HepG2 (cell line): ENCODE data around the gene SLC25A22. TPM values are rescaled to one million over a fixed set of nuclear protein-coding genes. Genes with fewer than 3 reads are reported as not detected.

Experiments
- BRD4 ChIP-seq: sonication (generic); formaldehyde crosslinking; IDR thresholded peaks from 2 replicates; pipeline ENCODE4 v1.4.0; 2020; ENCODE audit warnings: missing genetic modification reagents
- CBFB ChIP-seq: sonication (generic); formaldehyde crosslinking; IDR thresholded peaks from 2 replicates; pipeline ENCODE4 v1.4.0; 2020; ENCODE audit warnings: missing genetic modification reagents
- ETV6 ChIP-seq: sonication (generic); formaldehyde crosslinking; conservative IDR thresholded peaks from 2 replicates; pipeline ENCODE4 v1.4.0; 2020; ENCODE audit warnings: missing genetic modification reagents
- KDM5B ChIP-seq: sonication (generic); formaldehyde crosslinking; IDR thresholded peaks from 2 replicates; pipeline ENCODE4 v1.4.0; 2020; ENCODE audit warnings: missing genetic modification reagents, mild to moderate bottlenecking, borderline replicate concordance
- RBFOX2 ChIP-seq: fragments of 200-400 bp; formaldehyde crosslinking; IDR thresholded peaks from 2 replicates; pipeline ENCODE4 v1.6.1; 2017; ENCODE audit warnings: low read depth, mild to moderate bottlenecking, low read length
- SIN3A ChIP-seq: IDR thresholded peaks from 2 replicates; pipeline ENCODE4 v1.6.1; 2011; ENCODE audit warnings: low read depth, mild to moderate bottlenecking, control low read depth, low read length, borderline replicate concordance
- SMAD3 ChIP-seq: sonication (generic); formaldehyde crosslinking; IDR thresholded peaks from 2 replicates; pipeline ENCODE4 v1.4.0; 2020; ENCODE audit warnings: missing genetic modification reagents
- TBX3 ChIP-seq: fragments of 450-650 bp; IDR thresholded peaks from 2 replicates; pipeline ENCODE4 v1.6.1; 2017; ENCODE audit warnings: antibody characterized with exemption, mild to moderate bottlenecking, inconsistent platforms, borderline replicate concordance
- TCF12 ChIP-seq, 2 experiments: fragments of 450-650 bp in 1 of 2; sonication (generic) in 1 of 2; formaldehyde crosslinking in 1 of 2; IDR thresholded peaks; 2 replicates each; pipeline versions ENCODE4 v1.6.1 to v1.8.0; 2017 to 2022; ENCODE audit warnings: antibody characterized with exemption in 1 of 2, mild to moderate bottlenecking in 1 of 2, missing genetic modification reagents in 1 of 2, moderate library complexity in 1 of 2
- ZMAT3 ChIP-seq: sonication (generic); formaldehyde crosslinking; conservative IDR thresholded peaks from 2 replicates; pipeline ENCODE4 v1.7.0; 2021; ENCODE audit warnings: missing genetic modification reagents
- ZNF17 ChIP-seq: sonication (generic); formaldehyde crosslinking; IDR thresholded peaks from 2 replicates; pipeline ENCODE4 v1.5.0; 2020; ENCODE audit warnings: mild to moderate bottlenecking, missing genetic modification reagents
- ZNF773 ChIP-seq: sonication (generic); formaldehyde crosslinking; IDR thresholded peaks from 2 replicates; pipeline ENCODE4 v1.4.0; 2020; ENCODE audit warnings: missing genetic modification reagents, borderline replicate concordance
- ZNF792 ChIP-seq: IDR thresholded peaks from 2 replicates; pipeline ENCODE4 v1.6.1; 2016
- polyA plus RNA-seq, 8 experiments: library from polyadenylated mRNA; depleted of rRNA in 3 of 8; stranded (reverse) in 7 of 8; unstranded in 1 of 8; fragments of >200 nt; fragmentation: Illumina TruSeq in 4 of 8; extraction: Trizol in 4 of 8; gene quantifications; 2 replicates each; pipeline versions ENCODE4 v1.2.1 to v1.2.3, GENCODE V29; 2011 to 2016; ENCODE audit warnings: low read depth in 4 of 8, missing spikeins in 1 of 8, mixed read lengths in 1 of 8; ENCODE audit not compliant: insufficient read depth in 1 of 8
- total RNA-seq, 5 experiments: library from RNA; depleted of rRNA; stranded (reverse); fragments of >200 nt; fragmentation: Illumina TruSeq; extraction: Trizol; gene quantifications; 2 replicates each; pipeline ENCODE4 v1.2.3, GENCODE V29; 2016; ENCODE audit warnings: low read depth in 1 of 5
- TF ChIP-seq, protein P1 (sequence below): sonication (generic); formaldehyde crosslinking; IDR thresholded peaks from 2 replicates; pipeline ENCODE4 v1.5.1; 2020; ENCODE audit warnings: mild to moderate bottlenecking, missing genetic modification reagents, moderate library complexity
- TF ChIP-seq, protein P2 (sequence below): sonication (generic); formaldehyde crosslinking; IDR thresholded peaks from 2 replicates; pipeline ENCODE4 v1.4.0; 2020; ENCODE audit warnings: missing genetic modification reagents, borderline replicate concordance
- TF ChIP-seq, protein P3 (sequence below): sonication (generic); formaldehyde crosslinking; IDR thresholded peaks from 2 replicates; pipeline ENCODE4 v1.5.1; 2020; ENCODE audit warnings: mild to moderate bottlenecking, moderate library complexity, missing genetic modification reagents
- TF ChIP-seq, protein P4 (sequence below): sonication (generic); formaldehyde crosslinking; IDR thresholded peaks from 2 replicates; pipeline ENCODE4 v1.8.1; 2023; ENCODE audit warnings: missing genetic modification reagents, mild to moderate bottlenecking, borderline replicate concordance
- TF ChIP-seq, protein P5 (sequence below): IDR thresholded peaks from 2 replicates; pipeline ENCODE4 v1.6.1; 2018; ENCODE audit warnings: missing genetic modification reagents, mild to moderate bottlenecking, missing compliant biosample characterization

Gene SLC25A22
- total and polyA plus RNA-seq, 2 of the 13 experiments (the other 11 are each of a cell fraction or from before 2014, with no cell fraction given) = 12.4 to 19.2 TPM

DNA sequence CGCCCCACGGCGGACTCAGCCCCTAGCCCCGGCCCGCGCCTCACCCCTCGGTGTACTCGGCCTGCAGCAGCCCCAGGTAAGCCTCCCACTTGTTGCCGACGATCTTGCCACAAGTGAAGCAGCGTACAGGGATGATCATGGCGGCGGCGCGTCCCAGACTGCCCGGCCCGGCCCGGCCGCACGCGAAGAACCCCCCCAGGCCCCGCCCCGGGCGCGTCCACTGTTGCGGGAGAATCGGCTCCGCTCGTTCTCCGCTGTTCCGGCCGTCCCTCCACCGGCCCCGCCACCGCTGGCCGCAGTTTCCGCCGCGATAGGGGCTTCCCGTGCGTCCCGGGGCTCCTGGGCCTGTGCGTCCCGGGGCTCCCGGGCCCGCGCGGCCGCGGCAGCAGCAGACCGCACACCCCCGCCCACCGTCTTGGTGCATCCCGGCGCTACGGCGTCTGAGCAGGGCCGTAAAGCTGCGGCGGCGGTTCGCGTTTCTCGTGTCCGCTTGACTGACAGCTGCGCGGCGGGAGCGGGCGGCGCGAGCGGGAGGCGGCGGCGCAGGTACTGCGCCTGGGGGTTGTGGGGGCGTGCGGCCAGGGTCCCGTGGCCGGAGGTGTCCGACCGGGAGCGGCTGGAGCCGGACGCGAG is 44.4 kb upstream of the SLC25A22 start, which contains the start of the genes POLR2L and TSPAN4 (continued):
- TF ChIP-seq, protein P1, sequence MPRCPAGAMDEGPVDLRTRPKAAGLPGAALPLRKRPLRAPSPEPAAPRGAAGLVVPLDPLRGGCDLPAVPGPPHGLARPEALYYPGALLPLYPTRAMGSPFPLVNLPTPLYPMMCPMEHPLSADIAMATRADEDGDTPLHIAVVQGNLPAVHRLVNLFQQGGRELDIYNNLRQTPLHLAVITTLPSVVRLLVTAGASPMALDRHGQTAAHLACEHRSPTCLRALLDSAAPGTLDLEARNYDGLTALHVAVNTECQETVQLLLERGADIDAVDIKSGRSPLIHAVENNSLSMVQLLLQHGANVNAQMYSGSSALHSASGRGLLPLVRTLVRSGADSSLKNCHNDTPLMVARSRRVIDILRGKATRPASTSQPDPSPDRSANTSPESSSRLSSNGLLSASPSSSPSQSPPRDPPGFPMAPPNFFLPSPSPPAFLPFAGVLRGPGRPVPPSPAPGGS (CRISPR knock-in tag) = peak; percentile 88; the same call in 1 of the 2 replicates
- peak; percentile 65; the same call in 1 of the 2 replicates for TF ChIP-seq KDM5B (CRISPR knock-in tag)
- TF ChIP-seq, protein P2, sequence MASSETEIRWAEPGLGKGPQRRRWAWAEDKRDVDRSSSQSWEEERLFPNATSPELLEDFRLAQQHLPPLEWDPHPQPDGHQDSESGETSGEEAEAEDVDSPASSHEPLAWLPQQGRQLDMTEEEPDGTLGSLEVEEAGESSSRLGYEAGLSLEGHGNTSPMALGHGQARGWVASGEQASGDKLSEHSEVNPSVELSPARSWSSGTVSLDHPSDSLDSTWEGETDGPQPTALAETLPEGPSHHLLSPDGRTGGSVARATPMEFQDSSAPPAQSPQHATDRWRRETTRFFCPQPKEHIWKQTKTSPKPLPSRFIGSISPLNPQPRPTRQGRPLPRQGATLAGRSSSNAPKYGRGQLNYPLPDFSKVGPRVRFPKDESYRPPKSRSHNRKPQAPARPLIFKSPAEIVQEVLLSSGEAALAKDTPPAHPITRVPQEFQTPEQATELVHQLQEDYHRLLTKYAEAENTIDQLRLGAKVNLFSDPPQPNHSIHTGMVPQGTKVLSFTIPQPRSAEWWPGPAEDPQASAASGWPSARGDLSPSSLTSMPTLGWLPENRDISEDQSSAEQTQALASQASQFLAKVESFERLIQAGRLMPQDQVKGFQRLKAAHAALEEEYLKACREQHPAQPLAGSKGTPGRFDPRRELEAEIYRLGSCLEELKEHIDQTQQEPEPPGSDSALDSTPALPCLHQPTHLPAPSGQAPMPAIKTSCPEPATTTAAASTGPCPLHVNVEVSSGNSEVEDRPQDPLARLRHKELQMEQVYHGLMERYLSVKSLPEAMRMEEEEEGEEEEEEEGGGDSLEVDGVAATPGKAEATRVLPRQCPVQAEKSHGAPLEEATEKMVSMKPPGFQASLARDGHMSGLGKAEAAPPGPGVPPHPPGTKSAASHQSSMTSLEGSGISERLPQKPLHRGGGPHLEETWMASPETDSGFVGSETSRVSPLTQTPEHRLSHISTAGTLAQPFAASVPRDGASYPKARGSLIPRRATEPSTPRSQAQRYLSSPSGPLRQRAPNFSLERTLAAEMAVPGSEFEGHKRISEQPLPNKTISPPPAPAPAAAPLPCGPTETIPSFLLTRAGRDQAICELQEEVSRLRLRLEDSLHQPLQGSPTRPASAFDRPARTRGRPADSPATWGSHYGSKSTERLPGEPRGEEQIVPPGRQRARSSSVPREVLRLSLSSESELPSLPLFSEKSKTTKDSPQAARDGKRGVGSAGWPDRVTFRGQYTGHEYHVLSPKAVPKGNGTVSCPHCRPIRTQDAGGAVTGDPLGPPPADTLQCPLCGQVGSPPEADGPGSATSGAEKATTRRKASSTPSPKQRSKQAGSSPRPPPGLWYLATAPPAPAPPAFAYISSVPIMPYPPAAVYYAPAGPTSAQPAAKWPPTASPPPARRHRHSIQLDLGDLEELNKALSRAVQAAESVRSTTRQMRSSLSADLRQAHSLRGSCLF (CRISPR knock-in tag) = no peak
- TF ChIP-seq CBFB (CRISPR knock-in tag) = no peak
- peak; percentile 91 for TF ChIP-seq ZMAT3
- no peak for TF ChIP-seq ZNF792 (CRISPR knock-in tag)
- no peak for TF ChIP-seq SMAD3
- TF ChIP-seq BRD4 = no peak
- TF ChIP-seq, protein P3, sequence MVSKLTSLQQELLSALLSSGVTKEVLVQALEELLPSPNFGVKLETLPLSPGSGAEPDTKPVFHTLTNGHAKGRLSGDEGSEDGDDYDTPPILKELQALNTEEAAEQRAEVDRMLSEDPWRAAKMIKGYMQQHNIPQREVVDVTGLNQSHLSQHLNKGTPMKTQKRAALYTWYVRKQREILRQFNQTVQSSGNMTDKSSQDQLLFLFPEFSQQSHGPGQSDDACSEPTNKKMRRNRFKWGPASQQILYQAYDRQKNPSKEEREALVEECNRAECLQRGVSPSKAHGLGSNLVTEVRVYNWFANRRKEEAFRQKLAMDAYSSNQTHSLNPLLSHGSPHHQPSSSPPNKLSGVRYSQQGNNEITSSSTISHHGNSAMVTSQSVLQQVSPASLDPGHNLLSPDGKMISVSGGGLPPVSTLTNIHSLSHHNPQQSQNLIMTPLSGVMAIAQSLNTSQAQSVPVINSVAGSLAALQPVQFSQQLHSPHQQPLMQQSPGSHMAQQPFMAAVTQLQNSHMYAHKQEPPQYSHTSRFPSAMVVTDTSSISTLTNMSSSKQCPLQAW (CRISPR knock-in tag) = peak; percentile 33; the same call in 1 of the 2 replicates
- TF ChIP-seq ZNF17 (CRISPR knock-in tag) = no peak
- TF ChIP-seq, protein P4, sequence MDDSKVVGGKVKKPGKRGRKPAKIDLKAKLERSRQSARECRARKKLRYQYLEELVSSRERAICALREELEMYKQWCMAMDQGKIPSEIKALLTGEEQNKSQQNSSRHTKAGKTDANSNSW (CRISPR knock-in tag) = peak; percentile 54; the same call in 1 of the 2 replicates
- peak; percentile 56; the same call in 1 of the 2 replicates for TF ChIP-seq ZNF773 (CRISPR knock-in tag)
- TF ChIP-seq, protein P5, sequence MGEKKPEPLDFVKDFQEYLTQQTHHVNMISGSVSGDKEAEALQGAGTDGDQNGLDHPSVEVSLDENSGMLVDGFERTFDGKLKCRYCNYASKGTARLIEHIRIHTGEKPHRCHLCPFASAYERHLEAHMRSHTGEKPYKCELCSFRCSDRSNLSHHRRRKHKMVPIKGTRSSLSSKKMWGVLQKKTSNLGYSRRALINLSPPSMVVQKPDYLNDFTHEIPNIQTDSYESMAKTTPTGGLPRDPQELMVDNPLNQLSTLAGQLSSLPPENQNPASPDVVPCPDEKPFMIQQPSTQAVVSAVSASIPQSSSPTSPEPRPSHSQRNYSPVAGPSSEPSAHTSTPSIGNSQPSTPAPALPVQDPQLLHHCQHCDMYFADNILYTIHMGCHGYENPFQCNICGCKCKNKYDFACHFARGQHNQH = peak; percentile 54; the same call in 1 of the 2 replicates
- peak; percentile 60; the same call in 1 of the 2 replicates for TF ChIP-seq TBX3
- TF ChIP-seq SIN3A = peak; percentile 85
- TF ChIP-seq RBFOX2 = peak; percentile 95
- no peak for TF ChIP-seq TCF12 (IDR thresholded peaks at IDR 0.05)
- TF ChIP-seq TCF12 (CRISPR knock-in tag; IDR thresholded peaks at IDR 0.05) = peak; percentile 22; the same call in 1 of the 2 replicates
- peak; percentile 46; the same call in 1 of the 2 replicates for TF ChIP-seq ETV6
